ENCODE data around the gene GORAB.

DNA sequence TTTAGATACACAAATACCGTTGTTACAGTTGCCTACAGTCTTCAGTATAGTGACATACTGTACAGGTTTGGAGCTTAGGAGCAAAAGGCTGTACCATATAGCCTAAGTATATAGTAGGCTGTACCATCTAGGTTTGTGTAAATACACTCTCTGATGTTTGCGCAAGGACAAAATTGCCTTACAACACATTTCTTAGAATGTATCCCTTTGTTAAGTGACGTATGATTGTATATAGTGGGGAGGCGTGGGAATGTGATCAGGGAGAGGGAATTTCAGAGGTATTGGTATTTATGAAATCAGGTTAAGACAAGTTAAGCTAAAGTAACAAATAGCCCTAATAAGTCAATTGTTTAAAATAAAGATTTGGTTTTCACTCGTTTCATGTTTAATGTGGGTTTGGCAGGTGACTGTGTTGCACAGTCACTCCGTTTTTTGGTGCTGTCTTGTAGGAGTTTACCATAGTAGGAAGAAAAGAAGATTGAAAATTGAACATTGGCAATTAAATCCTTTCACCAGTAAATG is 2.7 kb downstream of the GORAB start:
- TF ChIP-seq, protein P1, sequence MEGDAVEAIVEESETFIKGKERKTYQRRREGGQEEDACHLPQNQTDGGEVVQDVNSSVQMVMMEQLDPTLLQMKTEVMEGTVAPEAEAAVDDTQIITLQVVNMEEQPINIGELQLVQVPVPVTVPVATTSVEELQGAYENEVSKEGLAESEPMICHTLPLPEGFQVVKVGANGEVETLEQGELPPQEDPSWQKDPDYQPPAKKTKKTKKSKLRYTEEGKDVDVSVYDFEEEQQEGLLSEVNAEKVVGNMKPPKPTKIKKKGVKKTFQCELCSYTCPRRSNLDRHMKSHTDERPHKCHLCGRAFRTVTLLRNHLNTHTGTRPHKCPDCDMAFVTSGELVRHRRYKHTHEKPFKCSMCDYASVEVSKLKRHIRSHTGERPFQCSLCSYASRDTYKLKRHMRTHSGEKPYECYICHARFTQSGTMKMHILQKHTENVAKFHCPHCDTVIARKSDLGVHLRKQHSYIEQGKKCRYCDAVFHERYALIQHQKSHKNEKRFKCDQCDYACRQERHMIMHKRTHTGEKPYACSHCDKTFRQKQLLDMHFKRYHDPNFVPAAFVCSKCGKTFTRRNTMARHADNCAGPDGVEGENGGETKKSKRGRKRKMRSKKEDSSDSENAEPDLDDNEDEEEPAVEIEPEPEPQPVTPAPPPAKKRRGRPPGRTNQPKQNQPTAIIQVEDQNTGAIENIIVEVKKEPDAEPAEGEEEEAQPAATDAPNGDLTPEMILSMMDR (IDR thresholded peaks at IDR 0.05) = no peak
- TF ChIP-seq POLR2A (IDR thresholded peaks at IDR 0.05) = no peak
